GF-D8 (cell line): Measurements from ENCODE around the gene PSMD9.

Experiments used
- DNase-seq: peaks from one replicate; lab custom pipeline; 2025; lab: John Stamatoyannopoulos, UW

The PSMD9 gene

DNA sequence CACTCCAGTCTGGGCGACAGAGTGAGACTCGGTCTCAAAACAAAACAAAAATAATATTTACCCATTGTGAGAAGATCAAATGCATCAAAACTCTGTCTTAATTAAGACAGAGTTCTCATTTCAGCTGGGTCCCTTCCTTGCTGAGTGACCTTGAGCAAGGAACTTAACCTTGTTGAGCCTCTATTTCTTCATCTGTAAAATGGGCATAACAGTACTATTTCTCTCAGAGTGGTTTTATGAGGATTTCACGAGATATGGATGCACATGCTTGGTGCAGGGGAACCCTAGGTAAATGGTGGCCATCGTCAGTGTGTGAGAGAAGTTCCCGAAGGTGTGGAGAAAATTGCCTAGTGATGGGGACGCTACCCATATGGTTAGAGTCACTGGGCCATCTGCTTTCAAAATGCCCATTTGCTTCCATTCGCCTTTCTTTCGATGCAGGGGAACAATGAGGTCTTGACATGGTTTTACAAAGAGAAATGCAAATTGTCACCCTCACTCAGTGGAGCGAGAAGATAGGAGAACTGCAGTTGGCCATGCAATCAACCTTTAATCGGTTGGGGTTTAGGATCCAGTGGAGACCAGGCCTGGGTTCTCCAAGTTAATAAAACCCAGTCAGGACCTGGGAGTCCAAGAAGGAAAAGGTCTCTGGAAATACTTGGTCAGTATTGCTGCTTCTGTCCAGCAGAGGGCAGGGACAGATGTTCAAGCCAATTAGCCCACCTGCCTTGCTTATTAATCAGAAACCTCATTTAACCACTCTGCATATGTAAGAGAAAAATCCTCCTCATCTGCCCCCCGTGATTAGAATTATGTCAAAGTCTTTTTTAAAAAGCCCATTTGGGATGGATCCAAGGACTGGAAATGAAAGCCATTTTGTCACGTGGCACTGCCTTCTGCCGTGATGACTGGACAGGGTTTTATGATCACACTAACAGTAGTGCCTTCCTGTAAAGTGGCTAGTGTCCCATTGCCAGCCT lies 67.0 kb downstream of the PSMD9 start:
- no peak for DNase-seq

GRCh38 chr12:121957861-121958515 lies 69.4 kb downstream of the PSMD9 start:
- no peak for DNase-seq

DNA sequence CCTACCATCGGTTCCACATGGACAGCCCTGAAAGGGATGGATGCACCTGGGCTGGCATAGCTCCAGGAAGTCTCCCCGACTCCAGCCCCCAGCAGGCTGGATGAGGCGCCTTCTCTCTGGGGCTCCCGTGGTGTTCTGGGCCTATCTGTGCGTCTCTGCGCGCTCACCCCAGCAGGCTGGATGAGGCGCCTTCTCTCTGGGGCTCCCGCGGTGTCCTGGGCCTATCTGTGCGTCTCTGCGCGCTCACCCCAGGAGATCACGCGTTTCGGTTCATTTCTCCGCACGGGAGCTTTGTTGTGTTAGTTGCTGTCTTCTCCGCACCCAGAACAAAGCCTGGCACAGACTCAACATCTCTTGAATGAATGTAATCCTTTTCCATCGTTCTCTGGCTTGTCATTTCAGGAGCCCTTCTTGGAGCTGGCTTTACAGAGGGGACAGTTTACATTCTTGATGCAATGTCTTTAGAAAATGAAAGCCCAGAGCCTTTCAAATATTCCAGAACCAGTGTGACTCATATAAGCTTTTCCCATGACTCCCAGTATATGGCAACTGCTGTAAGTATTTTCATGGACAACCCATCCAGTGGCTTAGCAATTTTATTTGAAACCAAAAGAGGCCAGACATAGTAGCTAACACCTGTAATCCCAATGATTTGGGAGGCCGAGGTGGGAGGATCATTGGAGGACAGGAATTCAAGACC lies 70.1 kb downstream of the PSMD9 start:
- DNase-seq, result no peak

DNA sequence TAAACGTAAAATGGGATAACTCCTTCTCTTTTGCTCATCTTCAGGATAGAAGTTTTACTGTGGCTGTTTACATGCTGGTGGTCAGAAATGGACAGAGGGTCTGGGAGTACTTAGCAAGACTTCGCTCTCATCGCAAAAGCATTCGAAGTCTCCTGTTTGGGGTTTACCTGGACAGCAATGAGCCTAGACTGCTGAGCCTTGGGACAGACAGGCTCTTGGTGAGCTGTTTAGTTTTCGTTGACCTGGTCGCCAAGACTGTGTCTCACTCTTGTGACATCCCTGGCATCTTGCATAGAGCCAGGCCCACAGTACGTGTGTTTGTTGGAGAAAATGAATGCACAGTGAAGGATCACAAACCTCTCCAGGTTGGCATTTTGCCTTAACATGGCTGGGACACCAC lies 72.0 kb downstream of the PSMD9 start:
- no peak for DNase-seq

DNA sequence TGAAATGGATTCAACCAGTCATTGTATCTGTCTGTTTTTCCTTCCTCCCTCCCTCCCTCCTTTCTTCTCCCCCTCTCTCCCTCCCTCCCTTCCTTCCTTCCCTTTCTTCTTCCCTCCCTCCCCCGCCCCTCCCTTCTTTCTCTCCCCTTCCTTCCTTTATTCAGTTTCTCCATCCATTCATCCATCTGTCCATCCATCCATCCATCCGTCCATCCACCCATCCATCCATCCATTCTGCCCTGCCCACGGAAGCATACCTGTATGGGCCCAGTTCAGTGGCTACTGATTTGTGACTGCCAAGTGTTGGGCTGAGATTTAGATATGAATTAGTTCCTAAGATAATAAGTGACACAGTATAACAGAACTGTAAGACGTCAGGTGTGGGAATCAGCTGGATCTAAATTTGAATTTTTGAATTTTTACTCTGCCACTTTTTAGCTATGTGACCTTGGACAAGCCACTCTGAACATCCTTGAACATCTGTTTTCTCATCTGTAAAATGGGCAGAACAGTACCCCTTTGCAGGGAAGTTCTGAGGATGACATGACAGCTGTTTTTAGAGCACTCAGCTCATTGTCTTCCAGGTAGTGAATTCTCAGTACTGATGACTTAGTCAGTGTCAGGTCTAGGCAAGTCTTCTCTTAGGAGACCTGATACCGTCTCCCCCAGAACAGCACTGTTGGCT lies 72.7 kb downstream of the PSMD9 start:
- DNase-seq, result no peak

DNA sequence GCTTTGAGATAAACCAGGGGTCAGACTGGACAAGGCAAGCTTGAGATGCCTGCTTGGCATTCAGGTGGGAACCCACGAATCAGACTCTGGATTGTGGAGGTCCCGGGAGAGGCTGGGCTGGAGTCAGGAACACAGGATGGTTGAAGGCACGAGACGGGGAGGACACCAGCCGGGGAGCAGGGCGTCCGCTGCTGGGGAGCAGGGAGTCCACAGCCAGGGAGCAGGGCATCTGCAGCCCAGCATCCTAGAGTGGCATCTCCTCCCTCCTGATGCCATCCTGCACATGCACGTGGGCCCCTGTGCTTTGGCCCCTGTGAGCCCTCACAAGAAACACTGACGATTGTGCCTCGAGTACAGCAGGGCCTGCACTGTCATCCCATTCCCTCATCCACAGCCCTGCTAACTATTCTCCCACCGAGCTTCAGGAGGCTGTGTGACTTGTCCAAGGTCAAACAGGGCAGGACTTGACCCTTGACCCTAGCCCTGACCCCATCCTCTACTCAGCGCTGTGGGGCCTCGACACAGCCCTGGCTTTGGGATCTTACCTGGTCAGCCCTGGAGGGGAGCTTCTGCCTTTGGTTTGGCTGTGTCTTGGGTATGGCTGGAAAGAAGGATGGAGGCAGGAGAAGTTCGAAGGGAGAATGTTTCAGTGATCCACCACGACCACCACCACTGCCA lies 74.9 kb downstream of the PSMD9 start:
- DNase-seq, result no peak

GRCh38 chr12:121964813-121965643 lies 76.4 kb downstream of the PSMD9 start:
- DNase-seq, result no peak

DNA sequence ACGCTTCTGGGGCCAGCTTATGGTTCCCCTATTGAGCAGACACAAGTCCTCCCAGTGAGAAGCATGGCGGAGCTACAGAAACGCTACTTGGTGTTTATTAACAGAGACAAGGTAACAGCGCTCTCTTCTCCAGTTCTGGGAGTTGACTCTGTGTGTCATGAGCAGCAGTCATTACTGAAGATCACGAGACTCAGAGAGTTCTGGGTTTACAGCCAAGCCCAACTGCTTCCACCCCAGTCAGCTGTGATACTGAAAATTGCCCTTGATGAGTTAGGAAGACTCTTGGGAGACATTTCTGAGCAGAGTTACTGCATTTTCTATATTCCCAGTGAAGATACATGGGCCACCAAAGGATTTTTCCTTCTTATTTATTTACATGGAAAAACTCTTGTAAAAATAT lies 78.4 kb downstream of the PSMD9 start:
- DNase-seq, result no peak
